ENCODE results near the gene NMRK1. TPM values are rescaled to one million over a fixed set of nuclear protein-coding genes. Genes with fewer than 3 reads are reported as not detected.

NMRK1 gene
- total RNA-seq, 1 experiment from 2014 or later: 7.8 TPM

DNA sequence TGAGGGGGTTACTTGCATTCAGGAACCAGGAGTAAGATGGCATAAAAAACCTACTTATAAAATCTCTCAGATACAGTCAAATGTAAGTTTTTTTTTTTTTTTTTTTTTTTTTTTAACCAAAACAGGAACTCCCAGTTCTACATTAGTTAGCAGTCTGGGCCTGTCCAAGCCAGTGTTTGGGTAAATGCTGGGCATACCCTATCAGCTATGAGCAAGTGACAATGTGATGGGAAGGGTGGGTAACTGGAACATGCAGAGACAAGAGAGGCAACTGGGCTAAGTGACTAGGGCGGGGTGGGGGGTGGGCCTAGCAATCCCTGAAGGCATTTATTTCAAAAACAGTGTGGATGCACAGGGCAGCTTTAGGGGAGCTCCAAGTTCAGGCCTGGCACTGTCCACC is 2.3 kb downstream of the NMRK1 start (continued):
- TF ChIP-seq, protein P1, sequence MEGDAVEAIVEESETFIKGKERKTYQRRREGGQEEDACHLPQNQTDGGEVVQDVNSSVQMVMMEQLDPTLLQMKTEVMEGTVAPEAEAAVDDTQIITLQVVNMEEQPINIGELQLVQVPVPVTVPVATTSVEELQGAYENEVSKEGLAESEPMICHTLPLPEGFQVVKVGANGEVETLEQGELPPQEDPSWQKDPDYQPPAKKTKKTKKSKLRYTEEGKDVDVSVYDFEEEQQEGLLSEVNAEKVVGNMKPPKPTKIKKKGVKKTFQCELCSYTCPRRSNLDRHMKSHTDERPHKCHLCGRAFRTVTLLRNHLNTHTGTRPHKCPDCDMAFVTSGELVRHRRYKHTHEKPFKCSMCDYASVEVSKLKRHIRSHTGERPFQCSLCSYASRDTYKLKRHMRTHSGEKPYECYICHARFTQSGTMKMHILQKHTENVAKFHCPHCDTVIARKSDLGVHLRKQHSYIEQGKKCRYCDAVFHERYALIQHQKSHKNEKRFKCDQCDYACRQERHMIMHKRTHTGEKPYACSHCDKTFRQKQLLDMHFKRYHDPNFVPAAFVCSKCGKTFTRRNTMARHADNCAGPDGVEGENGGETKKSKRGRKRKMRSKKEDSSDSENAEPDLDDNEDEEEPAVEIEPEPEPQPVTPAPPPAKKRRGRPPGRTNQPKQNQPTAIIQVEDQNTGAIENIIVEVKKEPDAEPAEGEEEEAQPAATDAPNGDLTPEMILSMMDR (IDR thresholded peaks at IDR 0.05 in 2 of 3, conservative IDR thresholded peaks at IDR 0.05 in 1 of 3; ENCODE audit: borderline replicate concordance in 1 of 3, insufficient read depth in 1 of 3, low read depth in 2 of 3, low read length in 2 of 3): no peak
- TF ChIP-seq CEBPB (IDR thresholded peaks at IDR 0.05; ENCODE audit: low read depth): no peak
- TF ChIP-seq ZNF274 (IDR thresholded peaks at IDR 0.05; ENCODE audit: low read depth, low read length): no peak
- TF ChIP-seq, protein P2, sequence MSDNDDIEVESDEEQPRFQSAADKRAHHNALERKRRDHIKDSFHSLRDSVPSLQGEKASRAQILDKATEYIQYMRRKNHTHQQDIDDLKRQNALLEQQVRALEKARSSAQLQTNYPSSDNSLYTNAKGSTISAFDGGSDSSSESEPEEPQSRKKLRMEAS (IDR thresholded peaks at IDR 0.05): no peak

DNA sequence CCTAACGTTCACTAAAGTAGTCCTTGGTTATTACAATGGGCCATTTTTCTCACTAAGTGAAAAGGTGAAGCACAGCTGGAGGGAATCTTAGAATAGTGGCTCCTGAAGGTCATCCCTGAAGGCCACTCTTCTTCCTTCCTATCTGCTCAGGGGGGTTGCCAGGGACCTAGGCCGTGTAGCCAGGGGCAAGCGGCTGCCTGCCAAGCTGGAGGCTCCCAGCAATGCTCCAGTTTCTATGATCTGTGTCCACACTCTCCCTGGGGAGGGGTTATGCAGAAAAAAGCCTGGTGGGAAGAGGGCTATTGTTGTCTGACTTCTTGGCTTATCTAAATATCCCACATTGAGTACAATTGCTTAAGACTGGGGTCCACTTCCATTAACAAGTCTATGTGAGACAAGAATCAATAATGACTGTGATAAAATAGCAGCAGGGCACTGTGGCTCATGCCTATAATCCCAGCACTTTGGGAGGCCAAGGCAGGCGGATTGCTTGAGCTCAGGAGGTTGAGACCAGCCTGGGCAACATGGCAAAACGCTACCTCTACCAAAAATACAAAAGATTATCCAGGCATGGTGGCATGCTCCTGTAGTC is 3.8 kb downstream of the NMRK1 start:
- Histone ChIP-seq H4K20me1 (ENCODE audit: insufficient read depth) (no peaks in the 10 kb centered on the region), H3K4me2 (ENCODE audit: low read length) (no peak overlapping the region), H2AFZ (ENCODE audit: low read depth, low read length, poor library complexity, severe bottlenecking) (no peak overlapping the region), H3K9ac (ENCODE audit: low read length) (no peak overlapping the region), H3K9me3 (ENCODE audit: control insufficient read depth in 1 of 2, insufficient read depth in 1 of 2, low read depth in 1 of 2, low read length in 2 of 2) (no peaks in the 10 kb centered on the region), H3K4me3 (replicated peaks in 1 of 2; ENCODE audit: low read depth in 1 of 2, low read length in 2 of 2) (no peak overlapping the region), H3K27ac (ENCODE audit: low read depth, low read length) (no peak overlapping the region), H3K79me2 (ENCODE audit: insufficient read depth, low read length) (peaks cover 3% of the 10 kb centered on the region; the same call in 1 of the 2 replicates), H3K27me3 (ENCODE audit: insufficient read depth, low read length) (no peaks in the 10 kb centered on the region), H3K9me2 (ENCODE audit: insufficient read depth) (no peaks in the 10 kb centered on the region), H3K36me3 (ENCODE audit: control insufficient read depth in 1 of 2, insufficient read depth in 2 of 2, low read length in 2 of 2) (no peaks in the 10 kb centered on the region), H3K4me1 (ENCODE audit: control insufficient read depth in 1 of 2, insufficient read depth in 2 of 2, low read length in 2 of 2) (peaks cover 16 to 31% of the 10 kb centered on the region in 2 experiments; a peak in 3 of 4 replicates)
- ChIA-PET CTCF (interaction anchor here (1.4 to 2.8 kb wide), 2 partner anchors 101 to 310 kb away, joined by 3 to 10 read pairs; no protein-coding TSS in a partner anchor), RAD21 (ENCODE audit: low non-redundant PET in 1 of 2, low total read pairs in 2 of 2, uncharacterized antibody in 2 of 2, unreplicated experiment in 2 of 2) (interaction anchor here in 1 of 2 experiments (0.8 kb wide), 1 partner anchor 310 kb away, joined by 3 read pairs; no protein-coding TSS in a partner anchor), POLR2A (interaction anchor here (1.5 kb wide), 1 partner anchor 56 kb away, joined by 3 read pairs; the partner anchor contains the start of gene CARNMT1)
- no TSS peak for BruUV-seq (replicated peaks)
- no peak for ATAC-seq
- no peak for DNase-seq (ENCODE audit: low read depth, low spot score)
- intact Hi-C loops (cut with micrococcal nuclease): no loop called here
- TF ChIP-seq, protein P2 (IDR thresholded peaks at IDR 0.05): no peak
- TF ChIP-seq ELF1 (IDR thresholded peaks at IDR 0.05; ENCODE audit: borderline replicate concordance, low read depth): no peak
- TF ChIP-seq EGR1 (IDR thresholded peaks at IDR 0.05; ENCODE audit: low read depth): no peak
- TF ChIP-seq SP1 (IDR thresholded peaks at IDR 0.05; ENCODE audit: low read depth): no peak
- no peak for TF ChIP-seq EZH2phosphoT487 (IDR thresholded peaks at IDR 0.05; ENCODE audit: borderline replicate concordance)
- no peak for TF ChIP-seq SRF (IDR thresholded peaks at IDR 0.05; ENCODE audit: low read depth)
- TF ChIP-seq, protein P3, sequence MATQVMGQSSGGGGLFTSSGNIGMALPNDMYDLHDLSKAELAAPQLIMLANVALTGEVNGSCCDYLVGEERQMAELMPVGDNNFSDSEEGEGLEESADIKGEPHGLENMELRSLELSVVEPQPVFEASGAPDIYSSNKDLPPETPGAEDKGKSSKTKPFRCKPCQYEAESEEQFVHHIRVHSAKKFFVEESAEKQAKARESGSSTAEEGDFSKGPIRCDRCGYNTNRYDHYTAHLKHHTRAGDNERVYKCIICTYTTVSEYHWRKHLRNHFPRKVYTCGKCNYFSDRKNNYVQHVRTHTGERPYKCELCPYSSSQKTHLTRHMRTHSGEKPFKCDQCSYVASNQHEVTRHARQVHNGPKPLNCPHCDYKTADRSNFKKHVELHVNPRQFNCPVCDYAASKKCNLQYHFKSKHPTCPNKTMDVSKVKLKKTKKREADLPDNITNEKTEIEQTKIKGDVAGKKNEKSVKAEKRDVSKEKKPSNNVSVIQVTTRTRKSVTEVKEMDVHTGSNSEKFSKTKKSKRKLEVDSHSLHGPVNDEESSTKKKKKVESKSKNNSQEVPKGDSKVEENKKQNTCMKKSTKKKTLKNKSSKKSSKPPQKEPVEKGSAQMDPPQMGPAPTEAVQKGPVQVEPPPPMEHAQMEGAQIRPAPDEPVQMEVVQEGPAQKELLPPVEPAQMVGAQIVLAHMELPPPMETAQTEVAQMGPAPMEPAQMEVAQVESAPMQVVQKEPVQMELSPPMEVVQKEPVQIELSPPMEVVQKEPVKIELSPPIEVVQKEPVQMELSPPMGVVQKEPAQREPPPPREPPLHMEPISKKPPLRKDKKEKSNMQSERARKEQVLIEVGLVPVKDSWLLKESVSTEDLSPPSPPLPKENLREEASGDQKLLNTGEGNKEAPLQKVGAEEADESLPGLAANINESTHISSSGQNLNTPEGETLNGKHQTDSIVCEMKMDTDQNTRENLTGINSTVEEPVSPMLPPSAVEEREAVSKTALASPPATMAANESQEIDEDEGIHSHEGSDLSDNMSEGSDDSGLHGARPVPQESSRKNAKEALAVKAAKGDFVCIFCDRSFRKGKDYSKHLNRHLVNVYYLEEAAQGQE (IDR thresholded peaks at IDR 0.05; ENCODE audit: low read depth): no peak
- no peak for TF ChIP-seq ZFX (IDR thresholded peaks at IDR 0.05)
- no peak for TF ChIP-seq FOSL1 (IDR thresholded peaks at IDR 0.05; ENCODE audit: low read depth)
- no peak for TF ChIP-seq CEBPB (IDR thresholded peaks at IDR 0.05; ENCODE audit: low read depth)
- TF ChIP-seq, protein P4, sequence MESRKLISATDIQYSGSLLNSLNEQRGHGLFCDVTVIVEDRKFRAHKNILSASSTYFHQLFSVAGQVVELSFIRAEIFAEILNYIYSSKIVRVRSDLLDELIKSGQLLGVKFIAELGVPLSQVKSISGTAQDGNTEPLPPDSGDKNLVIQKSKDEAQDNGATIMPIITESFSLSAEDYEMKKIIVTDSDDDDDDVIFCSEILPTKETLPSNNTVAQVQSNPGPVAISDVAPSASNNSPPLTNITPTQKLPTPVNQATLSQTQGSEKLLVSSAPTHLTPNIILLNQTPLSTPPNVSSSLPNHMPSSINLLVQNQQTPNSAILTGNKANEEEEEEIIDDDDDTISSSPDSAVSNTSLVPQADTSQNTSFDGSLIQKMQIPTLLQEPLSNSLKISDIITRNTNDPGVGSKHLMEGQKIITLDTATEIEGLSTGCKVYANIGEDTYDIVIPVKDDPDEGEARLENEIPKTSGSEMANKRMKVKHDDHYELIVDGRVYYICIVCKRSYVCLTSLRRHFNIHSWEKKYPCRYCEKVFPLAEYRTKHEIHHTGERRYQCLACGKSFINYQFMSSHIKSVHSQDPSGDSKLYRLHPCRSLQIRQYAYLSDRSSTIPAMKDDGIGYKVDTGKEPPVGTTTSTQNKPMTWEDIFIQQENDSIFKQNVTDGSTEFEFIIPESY (IDR thresholded peaks at IDR 0.05; ENCODE audit: extremely low read depth, insufficient replicate concordance, low read length): no peak
- TF ChIP-seq, protein P5, sequence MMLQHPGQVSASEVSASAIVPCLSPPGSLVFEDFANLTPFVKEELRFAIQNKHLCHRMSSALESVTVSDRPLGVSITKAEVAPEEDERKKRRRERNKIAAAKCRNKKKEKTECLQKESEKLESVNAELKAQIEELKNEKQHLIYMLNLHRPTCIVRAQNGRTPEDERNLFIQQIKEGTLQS (IDR thresholded peaks at IDR 0.05): no peak
- TF ChIP-seq TCF7L2 (IDR thresholded peaks at IDR 0.05; ENCODE audit: borderline replicate concordance, extremely low read depth, insufficient read depth, insufficient read length): no peak
- TF ChIP-seq SIN3A (IDR thresholded peaks at IDR 0.05; ENCODE audit: low read depth): no peak

All from HCT116 (cell line).